Stimulated activated naive B cell treated with anti-CD40 and anti-IgM and Interleukin-4, amounts not matched to agents 10 μg/mL and 1 μg/mL and 100 μg/mL, for 72 hours (primary cell): ENCODE data around the gene ENOPH1.
"Not testable (repeated sequence)": the region's sequence is repeated elsewhere in the genome, so short reads cannot be mapped to it uniquely, and the experiment has no call there.

Source experiments
- ATAC-seq, 2 donors: fragments of 150-1000 bp; cut with Tn5 transposase; replicated peaks; 2 replicates each; pipeline ENCODE4 v1.10.0; 2021; ENCODE audit warnings: moderate library complexity in 1 of 2
- DNase-seq: peaks from one replicate; pipeline ENCODE4 v3.0.0; 2021
- H3K27ac Mint-ChIP-seq: one replicate; pipeline ENCODE4 v1.8.0; 2022; ENCODE audit warnings: mild to moderate bottlenecking, mixed read lengths
- H3K27me3 Mint-ChIP-seq, 2 donors: one replicate each; pipeline ENCODE4 v1.8.0; 2022; ENCODE audit warnings: mixed read lengths in 2 of 2
- H3K36me3 Mint-ChIP-seq, 2 donors: one replicate each; pipeline ENCODE4 v1.8.0; 2022; ENCODE audit warnings: mixed read lengths in 2 of 2, mild to moderate bottlenecking in 1 of 2
- H3K4me1 Mint-ChIP-seq, 2 donors: one replicate each; pipeline ENCODE4 v1.8.0; 2022; ENCODE audit warnings: mixed read lengths in 2 of 2, mild to moderate bottlenecking in 1 of 2
- H3K4me3 Mint-ChIP-seq, 2 donors: one replicate each; pipeline ENCODE4 v1.8.0; 2022; ENCODE audit warnings: mild to moderate bottlenecking in 2 of 2, mixed read lengths in 2 of 2, moderate library complexity in 1 of 2
- H3K9me3 Mint-ChIP-seq, 2 donors: one replicate each; pipeline ENCODE4 v1.8.0; 2022; ENCODE audit warnings: mixed read lengths in 2 of 2, mild to moderate bottlenecking in 1 of 2

ENOPH1 gene

GRCh38 chr4:82415061-82415460 is 15.3 kb upstream of the ENOPH1 start:
- not testable (repeated sequence) for H3K4me3 Mint-ChIP-seq, ATAC-seq, H3K9me3 Mint-ChIP-seq, H3K27me3 Mint-ChIP-seq, H3K27ac Mint-ChIP-seq, H3K36me3 Mint-ChIP-seq, DNase-seq
- H3K4me1 Mint-ChIP-seq: peaks cover 12% of the 10 kb centered on the region in 2 donors

GRCh38 chr4:82415922-82416365 is 14.4 kb upstream of the ENOPH1 start:
- H3K4me3 Mint-ChIP-seq: peak overlapping the region; percentile 53 to 69
- peaks cover 12 to 15% of the 10 kb centered on the region in 2 donors for H3K4me1 Mint-ChIP-seq
- no peaks in the 10 kb centered on the region for H3K9me3 Mint-ChIP-seq
- H3K27me3 Mint-ChIP-seq: no peaks in the 10 kb centered on the region
- ATAC-seq (peak; percentile 66 to 81), DNase-seq (no peak)
- no peaks in the 10 kb centered on the region for H3K36me3 Mint-ChIP-seq
- H3K27ac Mint-ChIP-seq: peak overlapping the region; percentile 22

GRCh38 chr4:82419451-82419850 is 10.9 kb upstream of the ENOPH1 start:
- DNase-seq: no peak
- H3K9me3 Mint-ChIP-seq: no peaks in the 10 kb centered on the region
- H3K4me3 Mint-ChIP-seq: no peak overlapping the region
- H3K4me1 Mint-ChIP-seq: peaks cover 25 to 26% of the 10 kb centered on the region in 2 donors
- H3K36me3 Mint-ChIP-seq: peaks cover 21 to 25% of the 10 kb centered on the region in 2 donors
- no peak for ATAC-seq
- no peaks in the 10 kb centered on the region for H3K27me3 Mint-ChIP-seq
- no peak overlapping the region for H3K27ac Mint-ChIP-seq

GRCh38 chr4:82421796-82422560 is 8.4 kb upstream of the ENOPH1 start:
- Mint-ChIP-seq H3K9me3 (no peaks in the 10 kb centered on the region), H3K4me3 (no peak overlapping the region), H3K27me3 (no peaks in the 10 kb centered on the region), H3K27ac (no peak overlapping the region), H3K36me3 (peaks cover 31 to 47% of the 10 kb centered on the region in 2 donors), H3K4me1 (peaks cover 24 to 33% of the 10 kb centered on the region in 2 donors)
- no peak for DNase-seq
- peak in 1 of 2 donors; percentile 46 for ATAC-seq

- Mint-ChIP-seq H3K4me1 (peaks cover 25 to 40% of the 10 kb centered on the region in 2 donors), H3K27ac (no peak overlapping the region), H3K36me3 (peaks cover 36 to 53% of the 10 kb centered on the region in 2 donors), H3K9me3 (no peaks in the 10 kb centered on the region), H3K4me3 (no peak overlapping the region), H3K27me3 (no peaks in the 10 kb centered on the region)
- DNase-seq (no peak), ATAC-seq (no peak)
These were observed 7.8 kb upstream of the ENOPH1 start for GRCh38 chr4:82422616-82423015.

- DNase-seq (no peak), ATAC-seq (peak in 1 of 2 donors; percentile 31)
- Mint-ChIP-seq H3K4me3 (no peak overlapping the region), H3K4me1 (peaks cover 26 to 48% of the 10 kb centered on the region in 2 donors), H3K27me3 (no peaks in the 10 kb centered on the region), H3K27ac (peak overlapping the region; percentile 31), H3K9me3 (no peaks in the 10 kb centered on the region), H3K36me3 (peaks cover 44 to 61% of the 10 kb centered on the region in 2 donors)
These were observed 6.9 kb upstream of the ENOPH1 start for GRCh38 chr4:82423245-82424054.

- no peaks in the 10 kb centered on the region for H3K9me3 Mint-ChIP-seq
- no peak overlapping the region for H3K4me3 Mint-ChIP-seq
- H3K4me1 Mint-ChIP-seq: peaks cover 30 to 49% of the 10 kb centered on the region in 2 donors
- H3K36me3 Mint-ChIP-seq: peaks cover 56 to 74% of the 10 kb centered on the region in 2 donors
- no peak for ATAC-seq
- H3K27me3 Mint-ChIP-seq: peaks cover 0 to 4% of the 10 kb centered on the region in 2 donors
- no peak overlapping the region for H3K27ac Mint-ChIP-seq
- no peak for DNase-seq
These were observed 4.9 kb upstream of the ENOPH1 start for GRCh38 chr4:82425478-82425877.

GRCh38 chr4:82428526-82428968 is 1.8 kb upstream of the ENOPH1 start:
- Mint-ChIP-seq H3K4me1 (peaks cover 31 to 54% of the 10 kb centered on the region in 2 donors), H3K36me3 (peaks cover 41 to 72% of the 10 kb centered on the region in 2 donors), H3K27me3 (peaks cover 0 to 4% of the 10 kb centered on the region in 2 donors), H3K27ac (peak overlapping the region; percentile 100), H3K4me3 (peak overlapping the region; percentile 97 to 100), H3K9me3 (no peaks in the 10 kb centered on the region)
- ATAC-seq (no peak), DNase-seq (no peak)

GRCh38 chr4:82428969-82429727 is 1.2 kb upstream of the ENOPH1 start:
- Mint-ChIP-seq H3K27ac (peak overlapping the region; percentile 100), H3K36me3 (peaks cover 36 to 66% of the 10 kb centered on the region in 2 donors), H3K9me3 (no peaks in the 10 kb centered on the region)

GRCh38 chr4:82429728-82430192 is 630 bp upstream of the ENOPH1 start:
- ATAC-seq (peak in 1 of 2 donors; percentile 10), DNase-seq (no peak)
- peaks cover 39 to 60% of the 10 kb centered on the region in 2 donors for H3K36me3 Mint-ChIP-seq
- H3K9me3 Mint-ChIP-seq: no peaks in the 10 kb centered on the region
- peak overlapping the region; percentile 97 to 100 for H3K4me3 Mint-ChIP-seq
- peaks cover 26 to 55% of the 10 kb centered on the region in 2 donors for H3K4me1 Mint-ChIP-seq
- peak overlapping the region; percentile 100 for H3K27ac Mint-ChIP-seq
- H3K27me3 Mint-ChIP-seq: peaks cover 0 to 4% of the 10 kb centered on the region in 2 donors

More at GRCh38 chr4:82428969-82429727, 1.2 kb upstream of the ENOPH1 start:
- Mint-ChIP-seq H3K4me3 (peak overlapping the region; percentile 97 to 100), H3K4me1 (peaks cover 27 to 54% of the 10 kb centered on the region in 2 donors), H3K27me3 (peaks cover 0 to 4% of the 10 kb centered on the region in 2 donors)
- ATAC-seq (peak; percentile 62 to 69), DNase-seq (peak; percentile 89)

- ATAC-seq: no peak
- H3K27ac Mint-ChIP-seq: peak overlapping the region; percentile 100
- H3K27me3 Mint-ChIP-seq: peaks cover 0 to 4% of the 10 kb centered on the region in 2 donors
- H3K36me3 Mint-ChIP-seq: peaks cover 41 to 59% of the 10 kb centered on the region in 2 donors
- DNase-seq: no peak
- H3K4me3 Mint-ChIP-seq: peak overlapping the region; percentile 97 to 100
- no peaks in the 10 kb centered on the region for H3K9me3 Mint-ChIP-seq
- peaks cover 28 to 50% of the 10 kb centered on the region in 2 donors for H3K4me1 Mint-ChIP-seq
These were observed 765 bp downstream of the ENOPH1 start for GRCh38 chr4:82430964-82431745.

GRCh38 chr4:82431831-82432230 is 1.4 kb downstream of the ENOPH1 start:
- H3K4me1 Mint-ChIP-seq: peaks cover 26 to 46% of the 10 kb centered on the region in 2 donors
- peak overlapping the region in 1 of 2 donors; percentile 17 for H3K4me3 Mint-ChIP-seq
- peaks cover 36 to 58% of the 10 kb centered on the region in 2 donors for H3K36me3 Mint-ChIP-seq

GRCh38 chr4:82432596-82432995 is 2.2 kb downstream of the ENOPH1 start:
- H3K4me1 Mint-ChIP-seq: peaks cover 27 to 46% of the 10 kb centered on the region in 2 donors
- no peak overlapping the region for H3K4me3 Mint-ChIP-seq
- H3K27me3 Mint-ChIP-seq: peaks cover 0 to 4% of the 10 kb centered on the region in 2 donors
- H3K9me3 Mint-ChIP-seq: no peaks in the 10 kb centered on the region
- no peak for ATAC-seq
- no peak for DNase-seq
- no peak overlapping the region for H3K27ac Mint-ChIP-seq
- H3K36me3 Mint-ChIP-seq: peaks cover 35 to 58% of the 10 kb centered on the region in 2 donors

More at GRCh38 chr4:82431831-82432230, 1.4 kb downstream of the ENOPH1 start:
- no peaks in the 10 kb centered on the region for H3K9me3 Mint-ChIP-seq
- DNase-seq (no peak), ATAC-seq (no peak)
- peaks cover 0 to 4% of the 10 kb centered on the region in 2 donors for H3K27me3 Mint-ChIP-seq
- H3K27ac Mint-ChIP-seq: no peak overlapping the region
